Karpas-422 (cell line): ENCODE results near the gene HAP1. TPM values are rescaled to one million over a fixed set of nuclear protein-coding genes. Genes with fewer than 3 reads are reported as not detected.
"Not testable (repeated sequence)": the region's sequence is repeated elsewhere in the genome, so short reads cannot be mapped to it uniquely, and the experiment has no call there.

ENCODE experiments used
- DNase-seq: peaks from one replicate; pipeline ENCODE4 v3.0.0-alpha.2; 2015
- H2AFZ ChIP-seq: fragments of 200-600 bp; sonication (generic); 2 replicates; pipeline ENCODE4 v1.6.1; 2014; ENCODE audit warnings: antibody characterized with exemption, low read length, mixed read lengths
- H3K27ac ChIP-seq: fragments of 200-600 bp; sonication (generic); 2 replicates; pipeline ENCODE4 v1.5.1; 2014; ENCODE audit warnings: mild to moderate bottlenecking, low read length, moderate library complexity
- H3K27me3 ChIP-seq: fragments of 200-600 bp; sonication (generic); 2 replicates; pipeline ENCODE4 v1.6.1; 2014; ENCODE audit warnings: low read length, mixed read lengths
- H3K36me3 ChIP-seq: fragments of 200-600 bp; sonication (generic); 2 replicates; pipeline ENCODE4 v1.6.1; 2014; ENCODE audit warnings: low read length, mixed read lengths; ENCODE audit not compliant: insufficient read depth
- H3K4me1 ChIP-seq: fragments of 200-600 bp; sonication (generic); 2 replicates; pipeline ENCODE4 v1.6.1; 2014; ENCODE audit warnings: mild to moderate bottlenecking, low read length, mixed read lengths
- H3K4me2 ChIP-seq: fragments of 200-600 bp; sonication (generic); 2 replicates; pipeline ENCODE4 v1.6.1; 2014; ENCODE audit warnings: low read length, low read depth, mild to moderate bottlenecking; ENCODE audit not compliant: poor library complexity, severe bottlenecking
- H3K4me3 ChIP-seq: fragments of 200-600 bp; sonication (generic); 2 replicates; pipeline ENCODE4 v1.5.1; 2014; ENCODE audit warnings: mild to moderate bottlenecking, antibody characterized with exemption, low read length, mixed read lengths
- H3K79me2 ChIP-seq: fragments of 200-600 bp; sonication (generic); 2 replicates; pipeline ENCODE4 v1.6.1; 2014; ENCODE audit warnings: mild to moderate bottlenecking, low read length, mixed read lengths
- H3K9ac ChIP-seq: fragments of 200-600 bp; sonication (generic); 2 replicates; pipeline ENCODE4 v1.6.0; 2014; ENCODE audit warnings: low read length
- H3K9me2 ChIP-seq: fragments of 200-600 bp; sonication (generic), shearing (Covaris generic); replicated peaks from 2 replicates; pipeline ENCODE4 v1.6.0; 2014; ENCODE audit warnings: mild to moderate bottlenecking, low read length, moderate library complexity; ENCODE audit not compliant: insufficient read depth
- H3K9me3 ChIP-seq: fragments of 300-700, 200-600 bp; sonication (generic); 2 replicates; pipeline ENCODE4 v1.6.1; 2014; ENCODE audit warnings: low read length, mixed read lengths
- H4K20me1 ChIP-seq: fragments of 200-600 bp; sonication (generic); 2 replicates; pipeline ENCODE4 v1.6.1; 2014; ENCODE audit warnings: mild to moderate bottlenecking, antibody characterized with exemption, low read length, low read depth; ENCODE audit not compliant: insufficient read depth
- total RNA-seq: library from RNA; depleted of rRNA; stranded (reverse); fragments of >200 nt; shearing (Covaris generic); gene quantifications from 2 replicates; pipeline ENCODE4 v1.2.3, GENCODE V29; 2014; ENCODE audit warnings: low replicate concordance

Gene HAP1
- total RNA-seq, 1 experiment from 2014 or later, result 0.48 TPM

DNA sequence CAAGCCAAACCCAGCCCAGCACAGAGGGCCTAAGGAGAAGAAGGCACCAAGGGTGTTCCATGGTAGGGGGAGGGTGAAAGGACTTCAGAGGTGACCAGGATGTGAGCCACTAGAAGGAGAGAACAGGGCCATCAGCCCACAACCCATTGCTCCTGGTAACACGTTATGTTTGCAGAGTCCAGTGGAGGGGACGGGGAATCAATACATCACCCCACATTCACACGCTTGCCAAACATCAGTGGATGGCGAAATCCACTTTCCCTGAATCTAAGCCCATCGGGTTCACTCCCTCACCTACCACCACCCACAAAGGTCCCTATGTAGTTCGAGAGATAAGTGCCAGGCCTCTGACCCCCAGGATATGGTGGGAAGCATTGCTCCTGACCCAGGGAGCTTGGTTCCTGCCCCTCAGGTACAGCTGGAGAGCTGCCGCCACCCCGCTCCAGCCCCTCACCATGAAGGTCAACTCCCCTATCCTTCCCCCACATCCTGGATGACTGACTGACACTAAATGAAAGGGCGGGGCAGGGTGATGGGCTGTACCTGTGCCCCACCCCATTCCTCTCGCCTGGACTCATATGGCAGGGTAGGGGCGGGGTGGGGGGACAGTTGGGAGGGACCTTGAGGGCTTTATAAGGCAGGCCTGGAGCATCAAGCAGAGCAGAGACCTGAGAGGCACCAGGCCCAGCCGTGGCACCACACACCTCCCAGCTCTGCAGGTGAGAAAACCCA, 22.6 kb downstream of the HAP1 start, which contains the start of gene GAST:
GAST (plus strand) TSS at position 663 of the 732 bp plus-strand sequence. CDS start 3,106 bp downstream, outside the sequence.
- H3K79me2 ChIP-seq, result no peaks in the 10 kb centered on the region
- H4K20me1 ChIP-seq, result no peaks in the 10 kb centered on the region
- no peaks in the 10 kb centered on the region for H3K36me3 ChIP-seq
- no peaks in the 10 kb centered on the region for H3K9me3 ChIP-seq
- no peak within 1 kb of the TSS for H3K4me2 ChIP-seq
- no peaks in the 10 kb centered on the region for H3K9me2 ChIP-seq
- no peak for DNase-seq
- no peak within 1 kb of the TSS for H3K27ac ChIP-seq
- H2AFZ ChIP-seq, result no peak within 1 kb of the TSS
- H3K4me1 ChIP-seq, result no peaks in the 10 kb centered on the region
- no peak within 1 kb of the TSS for H3K9ac ChIP-seq
- H3K4me3 ChIP-seq, result no peak within 1 kb of the TSS
- no peaks in the 10 kb centered on the region for H3K27me3 ChIP-seq

DNA sequence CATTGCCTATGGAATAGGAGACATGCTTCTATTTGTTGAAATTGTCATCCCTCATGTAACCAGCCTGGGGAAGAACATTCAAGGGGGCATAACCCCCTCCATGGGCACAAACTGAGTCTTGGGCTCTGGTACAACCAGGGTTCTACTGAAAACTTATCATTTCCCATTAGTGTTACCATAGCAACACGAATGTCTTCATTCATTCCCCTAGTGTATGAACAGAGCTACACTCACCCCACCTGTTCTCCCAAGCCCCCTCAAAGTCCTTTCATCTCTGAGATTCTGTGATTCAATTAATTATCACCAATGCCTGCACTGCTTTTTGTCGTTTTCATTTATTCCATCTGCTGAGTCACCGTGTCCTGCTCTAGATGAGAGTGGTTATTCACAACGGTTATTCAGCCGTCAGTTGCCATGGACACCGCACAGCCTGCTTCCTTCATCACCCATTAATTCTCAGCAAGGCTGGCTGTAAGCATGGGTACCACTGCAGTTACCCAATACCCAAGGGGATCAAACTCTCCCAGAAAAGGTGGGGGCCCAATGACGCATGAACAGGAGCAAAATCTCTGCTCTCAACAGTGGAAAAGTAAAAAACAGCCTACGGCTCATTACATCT, 23.9 kb downstream of the HAP1 start:
- Histone ChIP-seq H3K4me1 (no peaks in the 10 kb centered on the region), H4K20me1 (no peaks in the 10 kb centered on the region), H3K4me2 (no peak overlapping the region), H3K9ac (no peak overlapping the region), H3K36me3 (no peaks in the 10 kb centered on the region), H3K79me2 (no peaks in the 10 kb centered on the region), H3K27ac (no peak overlapping the region), H3K9me3 (no peaks in the 10 kb centered on the region), H3K27me3 (no peaks in the 10 kb centered on the region), H3K9me2 (no peaks in the 10 kb centered on the region), H2AFZ (no peak overlapping the region), H3K4me3 (no peak overlapping the region)
- no peak for DNase-seq

DNA sequence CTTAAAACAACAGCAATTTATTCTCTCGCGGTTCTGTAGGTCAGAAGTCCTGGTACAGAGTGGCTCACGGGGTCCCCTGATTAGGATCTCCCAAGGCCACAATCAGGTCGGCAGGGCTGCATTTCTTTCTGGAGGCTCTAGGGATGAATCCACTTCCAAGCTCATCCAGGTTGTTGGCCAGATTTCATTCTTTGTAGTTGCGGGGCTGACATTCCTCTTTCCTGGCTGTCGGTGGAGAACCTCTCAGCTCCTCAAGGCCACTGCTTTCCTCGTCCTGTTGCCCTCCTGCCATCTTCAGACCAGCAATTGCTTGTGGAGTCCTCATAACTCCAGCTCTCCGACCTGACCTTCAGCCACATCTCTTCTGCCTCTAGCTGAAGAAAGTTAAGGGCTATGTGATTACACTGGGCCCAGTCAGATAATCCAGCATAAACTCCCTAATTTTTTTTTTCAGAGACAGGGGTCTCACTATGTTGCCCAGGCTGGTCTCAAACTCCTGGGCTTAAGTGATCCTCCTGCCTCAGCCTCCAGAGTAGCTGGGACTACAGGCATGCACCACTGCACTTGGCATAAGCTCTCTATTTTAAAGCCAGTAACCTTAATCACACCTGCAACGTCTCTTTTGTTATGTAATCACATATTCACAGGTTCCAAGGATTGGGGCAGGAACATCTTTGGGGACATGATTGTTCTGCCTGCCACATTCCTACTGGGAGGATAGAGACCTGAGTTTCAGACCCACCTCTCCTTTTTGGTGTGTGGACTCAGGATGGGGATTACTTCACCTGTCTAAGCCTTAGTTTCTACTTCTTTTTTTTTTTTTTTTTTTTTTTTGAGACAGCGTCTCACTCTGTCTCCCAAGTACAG, 26.4 kb downstream of the HAP1 start:
- Histone ChIP-seq H3K4me1 (no peaks in the 10 kb centered on the region), H3K27ac (no peak overlapping the region), H3K9ac (no peak overlapping the region), H3K9me2 (no peaks in the 10 kb centered on the region), H3K27me3 (no peaks in the 10 kb centered on the region), H3K4me2 (no peak overlapping the region), H2AFZ (no peak overlapping the region), H3K4me3 (no peak overlapping the region), H3K9me3 (no peaks in the 10 kb centered on the region), H3K79me2 (no peaks in the 10 kb centered on the region), H3K36me3 (no peaks in the 10 kb centered on the region), H4K20me1 (no peaks in the 10 kb centered on the region)
- no peak for DNase-seq

DNA sequence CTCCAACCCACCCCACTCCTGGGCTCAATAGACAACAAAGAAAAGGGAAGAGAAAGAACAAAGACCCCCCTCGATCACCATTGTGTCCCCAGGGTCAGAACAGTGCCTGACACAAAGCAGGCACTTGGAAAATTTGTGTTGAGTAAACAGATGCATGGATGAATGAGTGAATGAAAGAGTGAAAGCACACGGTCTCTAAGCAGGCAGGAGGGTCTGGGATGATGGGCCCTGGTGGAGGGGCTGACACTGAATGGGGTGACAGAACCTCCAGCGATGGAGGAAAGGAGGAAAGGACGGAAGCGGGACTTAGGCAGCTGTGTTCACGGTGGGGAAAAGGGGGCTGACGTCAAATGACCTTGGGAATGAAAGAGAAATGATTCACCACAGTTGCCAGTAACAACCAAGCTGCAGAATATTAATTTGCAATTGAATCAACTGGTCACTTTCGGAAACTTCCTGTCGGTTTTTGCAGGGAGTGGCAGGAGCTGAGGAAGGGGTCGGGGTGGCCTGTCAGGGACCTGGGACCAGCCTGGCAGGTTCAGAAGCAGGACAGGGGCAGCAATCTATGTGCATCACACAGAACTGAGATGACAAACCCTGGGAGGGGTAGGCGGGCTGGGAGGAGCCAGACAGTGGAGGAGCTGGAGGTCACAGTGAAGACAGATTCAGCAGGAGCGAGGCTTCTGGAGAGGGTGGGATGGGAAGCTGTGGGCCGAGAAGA, 29.0 kb downstream of the HAP1 start:
- H3K27ac ChIP-seq, result no peak overlapping the region
- H3K36me3 ChIP-seq, result no peaks in the 10 kb centered on the region
- no peaks in the 10 kb centered on the region for H3K27me3 ChIP-seq
- no peaks in the 10 kb centered on the region for H3K9me3 ChIP-seq
- H4K20me1 ChIP-seq, result no peaks in the 10 kb centered on the region
- DNase-seq, result no peak
- H3K79me2 ChIP-seq, result no peaks in the 10 kb centered on the region
- no peaks in the 10 kb centered on the region for H3K9me2 ChIP-seq
- H3K4me1 ChIP-seq, result no peaks in the 10 kb centered on the region
- no peak overlapping the region for H3K4me3 ChIP-seq
- H3K9ac ChIP-seq, result no peak overlapping the region
- no peak overlapping the region for H3K4me2 ChIP-seq
- no peak overlapping the region for H2AFZ ChIP-seq

DNA sequence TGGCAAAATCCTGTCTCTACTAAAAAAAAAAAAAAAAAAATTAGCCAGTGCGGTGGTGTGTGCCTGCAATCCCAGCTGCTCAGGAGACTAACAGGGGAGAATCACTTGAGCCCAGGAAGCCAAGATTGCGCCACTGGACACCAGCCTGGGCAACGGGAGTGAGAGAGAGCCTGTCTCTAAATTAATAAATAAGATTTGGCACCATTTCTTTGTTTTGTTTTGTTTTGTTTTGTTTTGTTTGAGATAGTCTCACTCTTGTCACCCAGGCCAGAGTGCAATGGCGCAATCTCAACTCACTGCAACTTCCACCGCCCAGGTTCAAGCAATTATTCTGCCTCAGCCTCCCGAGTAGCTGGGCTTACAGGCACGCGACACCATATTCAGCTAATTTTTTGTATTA, 31.7 kb downstream of the HAP1 start:
- no peak overlapping the region for H3K27ac ChIP-seq
- H3K4me2 ChIP-seq, result no peak overlapping the region
- H3K4me3 ChIP-seq, result no peak overlapping the region
- H3K79me2 ChIP-seq, result no peaks in the 10 kb centered on the region
- no peak overlapping the region for H3K9ac ChIP-seq
- no peaks in the 10 kb centered on the region for H3K9me3 ChIP-seq
- H4K20me1 ChIP-seq, result no peaks in the 10 kb centered on the region
- no peak for DNase-seq
- no peaks in the 10 kb centered on the region for H3K27me3 ChIP-seq
- H3K4me1 ChIP-seq, result no peaks in the 10 kb centered on the region
- no peaks in the 10 kb centered on the region for H3K9me2 ChIP-seq
- H2AFZ ChIP-seq, result no peak overlapping the region
- no peaks in the 10 kb centered on the region for H3K36me3 ChIP-seq

DNA sequence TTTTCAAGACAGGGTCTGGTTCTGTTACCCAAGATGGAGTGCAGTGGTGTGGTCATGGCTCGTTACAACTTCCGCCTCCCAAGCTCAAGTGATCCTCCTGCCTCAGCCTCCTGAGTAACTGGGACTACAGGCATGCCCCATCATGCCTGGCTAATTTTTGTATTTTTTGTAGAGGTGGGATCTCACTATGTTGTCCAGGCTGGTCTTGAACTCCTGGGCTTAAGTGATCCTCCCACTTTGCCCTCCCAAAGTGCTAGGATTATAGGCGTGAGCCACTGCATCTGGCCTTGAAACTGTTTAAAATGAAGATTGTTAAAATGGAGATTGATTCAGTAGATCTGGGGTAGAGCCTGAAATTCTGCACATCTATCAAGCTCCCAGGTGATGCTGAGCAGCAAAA, 33.6 kb downstream of the HAP1 start:
- H2AFZ ChIP-seq, H3K4me1 ChIP-seq: not testable (repeated sequence)

DNA sequence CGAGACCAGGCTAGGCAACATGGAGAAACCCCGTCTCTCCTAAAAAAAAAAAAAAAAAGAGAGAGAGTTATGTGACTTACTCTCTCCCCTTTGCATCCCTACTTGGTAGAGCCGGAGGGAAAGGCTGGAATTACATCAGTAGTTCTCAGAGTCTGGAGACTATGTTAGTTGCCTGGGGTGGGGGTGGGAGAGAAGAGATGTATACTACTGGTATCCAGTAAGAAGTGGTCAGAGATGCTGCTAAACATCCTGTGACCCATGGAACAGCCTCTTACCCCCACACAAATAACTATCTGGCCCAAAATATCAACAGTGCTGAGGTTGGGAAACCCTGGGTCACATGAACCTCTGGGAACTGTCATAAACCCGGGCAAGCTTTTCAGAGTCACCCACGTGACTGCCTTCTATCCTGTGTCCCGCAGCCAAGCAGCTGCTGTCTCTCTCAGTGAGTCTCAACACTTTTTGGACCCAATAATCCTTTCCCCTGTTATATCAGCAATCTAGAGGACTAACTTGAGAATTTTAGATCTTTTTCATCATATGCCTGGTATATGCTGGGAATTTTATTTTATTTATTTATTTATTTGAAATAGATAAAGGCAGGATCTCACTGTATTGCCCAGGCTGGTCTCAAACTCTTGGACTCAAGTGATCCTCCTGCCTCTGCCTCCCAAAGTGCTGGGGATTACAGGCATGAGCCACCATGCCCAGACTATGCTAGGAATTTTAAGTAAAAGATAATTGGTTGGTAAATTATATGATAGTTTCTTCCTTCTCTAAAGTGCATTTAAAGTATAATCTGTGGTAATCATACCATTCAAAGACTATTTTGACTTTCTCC, 37.1 kb downstream of the HAP1 start:
- Histone ChIP-seq H3K9me2 (no peaks in the 10 kb centered on the region), H3K4me3 (no peak overlapping the region), H4K20me1 (0 out of 2 replicates have a peak, but pooled peaks cover under 1% of the 10 kb centered on the region), H3K27ac (no peak overlapping the region), H3K27me3 (no peaks in the 10 kb centered on the region), H3K4me1 (no peaks in the 10 kb centered on the region), H3K4me2 (no peak overlapping the region), H3K9me3 (no peaks in the 10 kb centered on the region), H3K79me2 (no peaks in the 10 kb centered on the region), H2AFZ (no peak overlapping the region), H3K36me3 (peaks cover 5% of the 10 kb centered on the region), H3K9ac (no peak overlapping the region)
- DNase-seq, result no peak

More for the DNA sequence above, 33.6 kb downstream of the HAP1 start:
- not testable (repeated sequence) for H3K27me3 ChIP-seq, H3K9me3 ChIP-seq, H3K4me3 ChIP-seq, H3K4me2 ChIP-seq, DNase-seq, H3K79me2 ChIP-seq, H3K9me2 ChIP-seq, H4K20me1 ChIP-seq, H3K36me3 ChIP-seq, H3K27ac ChIP-seq, H3K9ac ChIP-seq
